Type B pancreatic cell (in vitro differentiated cells): Measurements from ENCODE around the gene MPND. TPM values are rescaled to one million over a fixed set of nuclear protein-coding genes. Genes with fewer than 3 reads are reported as not detected.

Experiments used
- DNase-seq: peaks from one replicate; pipeline ENCODE4 v3.0.0; 2021; ENCODE audit warnings: mixed read lengths; ENCODE audit not compliant: unreplicated experiment; ENCODE audit errors: extremely low spot score
- H3K27ac Mint-ChIP-seq: 2 replicates; pipeline ENCODE4 v1.8.0; 2021; ENCODE audit warnings: mild to moderate bottlenecking, mixed read lengths
- H3K27me3 Mint-ChIP-seq: 2 replicates; pipeline ENCODE4 v1.8.0; 2021; ENCODE audit warnings: mixed read lengths
- H3K36me3 Mint-ChIP-seq: 2 replicates; pipeline ENCODE4 v1.8.0; 2021; ENCODE audit warnings: mixed read lengths
- H3K4me1 Mint-ChIP-seq: one replicate; pipeline ENCODE4 v1.8.0; 2021; ENCODE audit warnings: mixed read lengths; ENCODE audit not compliant: unreplicated experiment
- H3K4me3 Mint-ChIP-seq: 2 replicates; pipeline ENCODE4 v1.8.0; 2021; ENCODE audit warnings: mild to moderate bottlenecking, mixed read lengths
- H3K9me3 Mint-ChIP-seq: 2 replicates; pipeline ENCODE4 v1.8.0; 2021; ENCODE audit warnings: mixed read lengths
- CTCF ChIP-seq: fragments of 200-600 bp; sonication (generic); conservative IDR thresholded peaks from 2 replicates; pipeline ENCODE4 v1.5.0; 2021; ENCODE audit warnings: antibody characterized with exemption, mild to moderate bottlenecking
- total RNA-seq: library from RNA; stranded (reverse); gene quantifications from 2 replicates; pipeline ENCODE4 v1.2.1, GENCODE V29; 2021; ENCODE audit warnings: low replicate concordance

Gene MPND
- total RNA-seq, 1 donor from 2014 or later = 43.6 TPM

- Mint-ChIP-seq H3K9me3 (no peaks in the 10 kb centered on the region), H3K27ac (no peak overlapping the region), H3K4me3 (no peak overlapping the region), H3K36me3 (no peaks in the 10 kb centered on the region), H3K4me1 (no peaks in the 10 kb centered on the region), H3K27me3 (no peaks in the 10 kb centered on the region)
- no peak for TF ChIP-seq CTCF
- no peak for DNase-seq
Measured at GRCh38 chr19:4354282-4354681, 10.9 kb downstream of the MPND start.

- no peak for TF ChIP-seq CTCF
- no peak overlapping the region for H3K4me3 Mint-ChIP-seq
- no peaks in the 10 kb centered on the region for H3K27me3 Mint-ChIP-seq
- H3K27ac Mint-ChIP-seq = no peak overlapping the region
- no peaks in the 10 kb centered on the region for H3K9me3 Mint-ChIP-seq
- no peak for DNase-seq
- H3K36me3 Mint-ChIP-seq = no peaks in the 10 kb centered on the region
- H3K4me1 Mint-ChIP-seq = no peaks in the 10 kb centered on the region
Measured at GRCh38 chr19:4354897-4355296, 11.5 kb downstream of the MPND start.

GRCh38 chr19:4357095-4357797 is 13.9 kb downstream of the MPND start:
- H3K27ac Mint-ChIP-seq = no peak overlapping the region
- DNase-seq = no peak
- no peak for TF ChIP-seq CTCF
- H3K36me3 Mint-ChIP-seq = no peaks in the 10 kb centered on the region
- H3K27me3 Mint-ChIP-seq = no peaks in the 10 kb centered on the region
- H3K4me1 Mint-ChIP-seq = no peaks in the 10 kb centered on the region
- no peak overlapping the region for H3K4me3 Mint-ChIP-seq
- H3K9me3 Mint-ChIP-seq = no peaks in the 10 kb centered on the region

GRCh38 chr19:4357921-4358326 is 14.6 kb downstream of the MPND start:
- Mint-ChIP-seq H3K9me3 (no peaks in the 10 kb centered on the region), H3K4me1 (no peaks in the 10 kb centered on the region), H3K27me3 (no peaks in the 10 kb centered on the region), H3K27ac (no peak overlapping the region), H3K4me3 (no peak overlapping the region), H3K36me3 (no peaks in the 10 kb centered on the region)
- TF ChIP-seq CTCF = no peak
- no peak for DNase-seq

GRCh38 chr19:4358709-4359626 is 15.6 kb downstream of the MPND start:
- H3K36me3 Mint-ChIP-seq = no peaks in the 10 kb centered on the region
- no peaks in the 10 kb centered on the region for H3K9me3 Mint-ChIP-seq
- no peaks in the 10 kb centered on the region for H3K4me1 Mint-ChIP-seq
- no peak overlapping the region for H3K27ac Mint-ChIP-seq
- DNase-seq = no peak
- no peak overlapping the region for H3K4me3 Mint-ChIP-seq
- H3K27me3 Mint-ChIP-seq = no peaks in the 10 kb centered on the region
- no peak for TF ChIP-seq CTCF
